Neural progenitor cell (in vitro differentiated cells): ENCODE results near the gene NRP1.

Experiments used
- CTCF ChIP-seq: fragments of 200-600 bp; sonication (generic); IDR thresholded peaks from 2 replicates; pipeline ENCODE4 v1.5.1; 2017; ENCODE audit warnings: antibody characterized with exemption, mild to moderate bottlenecking
- EZH2phosphoT487 ChIP-seq: fragments of 200-600 bp; sonication (generic); IDR thresholded peaks from 2 replicates; pipeline ENCODE4 v1.6.1; 2017; ENCODE audit warnings: antibody characterized with exemption

- TF ChIP-seq CTCF (no peak), EZH2phosphoT487 (no peak)
These were observed 195.3 kb downstream of the NRP1 start for GRCh38 chr10:33139181-33139646.
